UCSD-AML1 (cell line): Measurements from ENCODE around the gene FAF2.
"Not testable (repeated sequence)": the region's sequence is repeated elsewhere in the genome, so short reads cannot be mapped to it uniquely, and the experiment has no call there.

ENCODE experiments used
- DNase-seq: peaks from one replicate; lab custom pipeline; 2025; ENCODE audit not compliant: unreplicated experiment; lab: John Stamatoyannopoulos, UW

Gene FAF2

DNA sequence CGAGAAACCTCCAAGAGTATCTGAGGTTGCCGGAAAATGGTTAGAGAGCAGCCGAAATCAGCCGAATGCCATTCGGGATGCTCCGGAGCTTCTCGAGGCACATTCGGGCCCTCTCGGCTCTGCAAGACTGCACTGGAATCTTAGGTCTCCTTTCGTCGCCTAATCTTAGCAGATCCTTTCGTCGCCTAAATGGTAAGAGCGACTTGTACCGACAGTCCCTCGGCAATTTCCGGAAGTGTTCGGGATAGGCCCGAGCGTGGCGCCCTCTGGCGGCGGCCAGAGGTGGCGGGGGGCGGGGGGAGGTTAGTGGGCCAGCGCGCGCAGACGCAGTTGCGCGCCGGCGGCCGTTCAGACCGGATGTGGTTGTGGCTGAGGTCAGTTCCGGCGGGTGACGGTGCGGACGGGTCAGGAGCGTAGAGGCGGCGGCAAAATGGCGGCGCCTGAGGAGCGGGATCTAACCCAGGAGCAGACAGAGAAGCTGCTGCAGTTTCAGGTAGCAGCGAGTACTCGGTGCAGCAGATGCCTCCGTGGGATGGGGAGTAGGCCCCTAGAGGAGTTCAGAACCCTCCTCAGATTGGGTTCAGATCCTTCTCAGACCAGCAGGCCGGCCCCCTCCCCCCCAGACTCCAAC, at the start of gene FAF2:
Gene FAF2 (plus strand): TSS at position 408 of the 631 bp plus-strand sequence. CDS start 23 bp downstream, at position 431.
- DNase-seq: peak; percentile 99

DNA sequence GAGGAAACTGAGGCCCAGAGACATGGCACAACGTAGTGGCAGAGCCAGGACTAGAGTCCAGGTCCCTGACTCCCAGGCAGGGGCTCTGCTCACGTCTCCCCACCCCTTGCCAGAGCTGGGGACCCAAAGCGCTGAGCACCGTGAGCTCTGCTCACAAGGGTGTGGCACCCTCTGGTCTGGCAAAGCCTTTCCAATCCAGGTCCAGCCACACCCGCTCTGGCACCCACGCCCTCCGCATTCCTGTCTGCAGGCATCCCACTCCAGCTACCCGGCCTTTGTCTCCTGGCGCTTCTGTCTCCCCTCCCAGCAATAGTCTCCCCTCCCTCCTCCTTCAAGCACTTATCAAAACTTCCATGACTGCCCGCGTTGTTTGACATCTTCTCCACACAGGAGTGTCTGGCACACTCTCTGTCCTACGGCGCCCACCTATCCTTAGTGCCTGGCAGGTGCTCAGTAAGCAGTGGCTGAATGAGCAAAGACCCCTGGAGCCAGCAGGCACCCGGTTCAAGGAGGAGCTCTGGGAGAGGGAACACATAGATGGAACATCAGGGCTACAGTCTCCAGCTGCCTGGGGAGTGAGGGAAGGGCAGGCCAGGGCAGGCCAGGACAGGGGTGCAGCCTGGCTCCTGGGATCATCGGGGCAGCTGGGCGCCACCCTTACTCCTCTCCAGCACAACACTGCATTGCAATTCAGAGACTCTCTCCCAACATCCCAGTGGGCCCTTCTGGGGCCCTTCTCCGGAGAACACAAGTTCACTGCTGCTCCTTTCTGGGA, 47.6 kb upstream of the FAF2 start:
- DNase-seq: no peak

- DNase-seq: no peak
These were observed 46.6 kb upstream of the FAF2 start for GRCh38 chr5:176401281-176402205.

GRCh38 chr5:176405656-176406435, 42.3 kb upstream of the FAF2 start:
- DNase-seq: no peak

DNA sequence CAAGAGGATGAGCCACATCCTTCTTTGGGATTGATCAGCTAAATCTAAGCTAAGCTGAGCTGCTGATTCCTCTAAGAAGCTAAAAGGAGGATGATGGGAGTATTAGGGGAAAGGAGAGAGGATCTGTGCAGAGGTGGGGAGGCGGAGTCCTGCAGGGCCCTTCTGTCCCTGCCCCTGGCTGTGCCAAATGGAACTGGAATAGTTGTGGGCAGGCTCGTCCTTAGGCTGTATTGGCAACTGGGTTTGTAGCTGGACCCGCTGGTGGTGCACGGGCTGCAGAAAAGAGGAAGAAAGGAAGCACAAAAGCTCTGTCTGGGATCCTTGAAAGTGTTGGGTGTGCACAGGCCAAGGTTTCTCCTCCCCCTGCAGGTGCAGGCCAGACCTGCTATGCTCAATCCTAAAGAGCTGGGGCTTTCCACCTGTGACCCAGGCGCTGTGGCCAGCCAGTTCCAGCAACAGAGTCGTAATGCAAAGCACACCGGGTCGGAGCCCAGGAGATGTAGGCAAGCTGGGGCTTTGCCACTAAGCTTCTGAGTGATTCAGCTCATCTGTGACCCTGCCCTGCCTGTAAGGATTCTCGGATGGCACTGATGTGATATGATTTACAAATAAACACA, 41.6 kb upstream of the FAF2 start:
- DNase-seq: no peak

DNA sequence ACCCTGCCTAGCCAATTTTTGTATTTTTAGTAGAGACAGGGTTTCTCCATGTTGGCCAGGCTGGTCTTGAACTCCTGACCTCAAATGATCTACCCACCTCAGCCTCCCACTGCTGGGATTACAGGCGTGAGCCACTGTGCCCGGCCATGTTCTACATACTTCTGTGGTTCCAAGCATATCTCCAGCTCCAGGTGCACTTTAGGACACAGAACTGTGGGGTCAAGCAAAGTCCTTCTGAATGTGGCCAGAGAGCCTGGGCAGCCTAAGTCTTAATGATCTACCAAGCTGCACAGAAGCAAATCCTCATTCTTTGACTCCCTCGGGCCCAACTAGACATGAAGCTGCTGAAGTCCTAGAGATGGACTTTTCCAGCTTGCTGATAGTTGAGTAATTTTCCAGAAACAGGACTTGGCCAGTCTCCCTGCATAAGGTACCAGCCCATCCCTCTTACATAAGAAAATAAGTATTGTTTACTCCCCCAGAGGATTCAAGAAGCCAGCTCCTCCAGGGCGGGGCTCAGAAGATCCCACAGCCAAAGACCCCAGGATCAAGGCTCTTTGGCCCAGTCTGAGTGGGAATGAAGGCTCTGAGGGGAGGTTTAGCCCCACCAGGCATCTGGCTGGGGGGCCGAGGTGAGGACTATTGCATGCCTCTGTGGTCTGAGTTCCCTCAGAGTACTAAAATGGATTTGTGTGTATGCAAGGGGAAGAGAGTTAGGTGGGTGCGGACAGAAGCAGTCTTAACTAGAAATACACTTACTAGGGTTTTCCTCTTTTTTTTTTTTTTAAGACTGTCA, 40.5 kb upstream of the FAF2 start:
- no peak for DNase-seq

GRCh38 chr5:176408252-176408573, 40.0 kb upstream of the FAF2 start:
- not testable (repeated sequence) for DNase-seq

DNA sequence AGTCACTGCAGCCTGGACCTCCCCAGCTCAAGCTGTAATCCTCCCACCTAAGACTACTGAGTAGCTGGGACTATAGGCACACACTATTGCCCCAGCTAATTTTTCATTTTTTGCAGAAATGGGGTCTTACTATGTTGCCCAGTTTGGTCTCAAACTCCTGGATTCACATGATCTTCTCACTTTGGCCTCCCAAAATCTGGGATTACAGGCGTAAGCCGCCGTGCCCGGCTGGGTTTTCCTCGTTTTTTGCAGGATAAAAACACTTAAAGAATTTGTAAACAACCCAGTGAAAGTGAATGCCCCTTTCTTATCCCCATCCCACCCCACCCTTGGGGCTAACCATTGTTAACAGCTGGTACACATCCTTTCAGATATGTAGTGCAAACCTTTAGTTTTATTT, 39.6 kb upstream of the FAF2 start:
- DNase-seq: no peak

- DNase-seq: no peak
These were observed 38.4 kb upstream of the FAF2 start for GRCh38 chr5:176409765-176410164.

DNA sequence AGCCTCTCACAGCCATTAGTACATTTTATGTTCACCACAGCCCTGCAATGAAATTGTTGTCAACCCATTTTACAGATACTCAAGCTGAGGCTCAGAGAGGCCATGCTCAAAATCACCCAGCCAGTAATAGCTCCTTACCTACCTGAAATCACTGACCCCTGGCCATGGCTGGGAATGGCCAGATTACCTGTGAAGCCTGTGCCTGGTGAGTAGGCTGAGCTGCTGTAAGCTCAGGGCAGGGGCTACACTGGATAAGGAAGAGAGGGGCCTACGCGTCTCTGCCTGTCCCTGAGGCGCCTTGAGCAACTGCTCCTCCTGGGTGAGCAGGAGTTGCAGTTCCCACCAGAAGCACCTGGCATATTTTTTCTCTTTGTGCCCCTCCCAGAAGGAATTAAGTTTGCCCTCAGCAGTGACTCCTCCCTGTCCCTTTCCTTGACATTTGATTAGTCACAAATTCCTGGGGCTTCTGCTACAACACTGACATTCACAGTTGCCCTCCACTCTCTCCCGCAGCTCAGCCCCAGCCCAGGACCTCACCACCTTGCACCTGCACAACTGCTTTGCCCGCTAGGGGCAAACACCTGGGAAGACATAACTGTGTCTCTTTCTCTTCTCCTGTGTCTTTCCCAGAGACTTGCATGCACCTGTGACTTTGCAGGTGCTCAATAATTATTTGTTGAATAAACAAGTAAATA, 37.6 kb upstream of the FAF2 start:
- DNase-seq: no peak

- no peak for DNase-seq
These were observed 35.5 kb upstream of the FAF2 start for GRCh38 chr5:176412517-176413254.

- DNase-seq: no peak
These were observed 35.0 kb upstream of the FAF2 start for GRCh38 chr5:176413255-176413565.

DNA sequence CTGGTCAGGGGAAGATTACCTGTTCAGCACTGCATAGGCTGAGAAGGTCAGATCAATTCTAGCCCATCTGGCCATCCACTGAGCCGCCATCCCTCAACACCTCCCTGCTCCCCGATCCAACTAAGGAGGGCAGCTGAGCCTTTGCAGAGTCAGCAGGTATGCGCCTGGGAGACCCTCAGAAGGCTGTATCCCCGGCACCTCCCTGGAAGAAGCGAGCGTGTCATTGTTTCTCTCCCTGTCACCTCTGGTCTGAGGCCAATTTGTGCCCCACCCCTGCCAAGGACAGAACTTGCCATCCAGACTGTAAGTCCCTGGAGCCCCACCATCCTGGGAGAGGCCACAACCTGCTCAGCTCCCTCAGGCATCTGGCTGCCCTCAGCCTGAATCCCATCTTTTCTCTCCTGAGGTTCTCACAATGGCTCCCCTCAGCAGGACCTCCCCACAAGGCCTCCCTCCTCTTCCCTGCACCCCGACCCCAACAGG, 34.4 kb upstream of the FAF2 start:
- DNase-seq: no peak

- DNase-seq: no peak
These were observed 33.5 kb upstream of the FAF2 start for GRCh38 chr5:176414704-176415103.

DNA sequence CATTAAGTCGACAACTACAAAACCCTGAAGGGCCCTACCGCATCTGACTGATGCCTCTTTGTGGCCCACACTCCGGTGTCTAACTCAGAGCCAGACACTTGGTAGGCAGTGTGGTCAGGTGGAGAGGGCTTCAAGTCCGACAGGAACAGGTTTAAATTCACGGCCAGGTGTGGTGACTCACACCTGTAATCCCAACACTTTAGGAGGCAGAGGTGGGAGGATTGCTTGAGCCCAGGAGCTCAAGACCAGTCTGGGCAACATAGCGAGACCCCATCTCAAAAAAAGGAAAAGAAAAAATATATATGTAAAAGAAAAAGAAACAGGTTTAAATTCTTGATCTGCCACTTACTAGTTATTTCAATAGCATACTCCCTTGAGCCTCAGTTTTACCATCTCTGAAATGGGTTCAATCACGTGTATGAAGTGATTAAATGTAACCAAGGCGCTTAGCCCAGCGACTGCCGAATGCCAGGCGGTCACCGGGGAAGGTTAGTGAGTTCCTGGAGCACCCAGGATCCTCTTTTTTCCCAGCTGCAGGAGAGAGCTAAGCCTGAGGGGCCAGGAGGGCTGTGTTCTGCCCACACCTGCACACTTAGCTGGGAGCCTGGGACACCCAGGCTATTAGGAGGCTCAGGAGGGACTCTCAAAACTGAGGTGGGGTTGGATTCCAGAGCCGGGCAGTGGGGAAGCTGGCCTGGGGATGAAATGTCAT, 32.8 kb upstream of the FAF2 start:
- no peak for DNase-seq

- DNase-seq: peak; percentile 92
These were observed 31.9 kb upstream of the FAF2 start, which contains the start of gene CLTB for GRCh38 chr5:176415952-176416924. CLTB (minus strand) TSS chr5:176416539; CDS start chr5:176416363, 176 bp downstream.

DNA sequence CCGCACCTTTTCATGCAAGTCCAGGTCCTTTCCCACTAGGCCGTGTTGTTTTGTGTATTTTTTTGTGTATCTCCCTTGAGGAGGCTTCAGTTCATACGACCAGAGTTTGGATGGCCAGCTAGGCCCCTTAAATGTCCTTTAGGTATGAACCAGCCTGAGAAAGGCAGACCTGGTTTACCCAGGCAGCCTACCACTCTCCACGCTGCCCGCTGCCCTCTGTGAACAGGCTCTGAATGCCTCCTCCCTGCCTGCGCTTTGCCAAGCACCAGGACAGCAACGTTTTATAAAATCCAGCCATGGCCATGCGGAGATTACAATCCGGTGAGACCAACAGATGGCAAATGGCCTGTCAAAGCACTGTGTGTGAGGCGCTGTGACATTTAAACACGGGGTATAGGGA, 31.2 kb upstream of the FAF2 start:
- no peak for DNase-seq
